HG03565 (cell line): ENCODE measurements around the gene PPP1R18.
"Not testable (repeated sequence)": the region's sequence is repeated elsewhere in the genome, so short reads cannot be mapped to it uniquely, and the experiment has no call there.

ENCODE experiments used
- ATAC-seq: cut with Tn5 transposase; IDR thresholded peaks from one replicate; pipeline ENCODE4 v1.9.1; 2021; ENCODE audit warnings: mild to moderate bottlenecking, moderate library complexity; ENCODE audit not compliant: unreplicated experiment

Gene PPP1R18

GRCh38 chr6:30719791-30720737, 33.6 kb upstream of the PPP1R18 start, which contains the start of gene TUBB:
TUBB (plus strand) TSS chr6:30720352; CDS start chr6:30720507, 155 bp downstream.
- peak; percentile 40 for ATAC-seq

DNA sequence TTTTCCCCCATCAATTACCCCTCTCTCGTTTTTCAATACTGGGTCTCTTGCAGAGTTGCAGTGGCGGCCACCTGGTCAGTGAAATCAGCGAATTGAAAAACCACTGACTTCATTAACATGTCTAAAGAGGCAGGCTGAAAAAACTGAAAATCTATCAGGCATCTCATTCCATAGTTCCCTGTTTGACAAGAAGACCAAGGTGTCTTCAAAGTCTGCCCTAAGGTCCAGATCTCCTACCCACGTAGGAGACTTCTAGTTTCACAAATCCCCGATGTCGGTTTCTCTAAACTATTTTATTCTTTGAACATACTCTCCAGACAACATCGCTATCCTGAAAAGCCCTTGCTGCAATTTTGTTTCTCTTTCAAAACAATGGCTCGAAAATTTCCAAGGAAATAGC, 32.9 kb upstream of the PPP1R18 start:
- no peak for ATAC-seq

DNA sequence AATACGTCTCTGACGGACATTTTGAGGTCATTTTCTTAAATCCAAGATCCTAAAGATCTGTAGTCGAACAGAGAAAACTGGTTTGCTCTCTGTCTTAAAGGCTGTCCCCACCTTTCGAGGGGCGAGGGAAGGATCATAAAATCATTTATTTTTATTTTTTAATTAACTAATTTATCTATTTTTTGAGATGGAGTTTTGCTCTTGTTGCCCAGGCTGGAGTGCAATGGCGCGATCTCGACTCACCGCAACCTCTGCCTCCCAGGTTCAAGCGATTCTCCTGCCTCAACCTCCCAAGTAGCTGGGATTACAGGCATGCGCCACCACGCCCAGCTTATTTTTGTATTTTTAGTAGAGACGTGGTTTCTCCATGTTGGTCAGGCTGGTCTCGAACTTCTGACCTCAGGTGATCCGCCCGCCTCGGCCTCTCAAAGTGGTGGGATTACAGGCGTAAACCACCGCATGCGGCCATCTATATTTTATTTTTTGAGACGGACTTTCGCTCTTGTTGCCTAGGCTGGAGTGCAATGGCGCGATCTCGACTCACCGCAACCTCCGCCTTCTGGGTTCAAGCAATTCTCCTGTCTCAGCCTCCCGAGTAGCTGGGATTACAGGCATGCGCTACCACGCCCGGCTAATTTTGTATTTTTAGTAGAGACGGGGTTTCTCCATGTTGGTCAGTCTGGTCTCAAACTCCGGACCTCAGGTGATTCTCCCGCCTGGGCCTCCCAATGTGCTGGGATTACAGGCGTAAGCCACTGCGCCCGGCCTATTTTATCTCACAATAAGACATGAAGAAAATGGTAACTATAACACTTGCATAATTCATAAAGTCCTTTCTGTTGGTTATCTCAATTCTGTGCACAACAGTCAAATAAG, 31.6 kb upstream of the PPP1R18 start:
- ATAC-seq, result not testable (repeated sequence)

- ATAC-seq, result peak; percentile 56
These were observed 30.8 kb upstream of the PPP1R18 start, which contains the start of gene MDC1 for GRCh38 chr6:30717129-30717844. MDC1 (minus strand) TSS chr6:30717281; CDS start chr6:30715175, 2,106 bp downstream.

GRCh38 chr6:30716879-30717128, 30.4 kb upstream of the PPP1R18 start:
- ATAC-seq, result no peak

GRCh38 chr6:30714263-30714662, 27.8 kb upstream of the PPP1R18 start:
- ATAC-seq, result no peak

GRCh38 chr6:30712441-30712945, 26.0 kb upstream of the PPP1R18 start:
- no peak for ATAC-seq

GRCh38 chr6:30711758-30712380, 25.4 kb upstream of the PPP1R18 start:
- no peak for ATAC-seq

- ATAC-seq, result no peak
These were observed 22.8 kb upstream of the PPP1R18 start for GRCh38 chr6:30709101-30709868.

- ATAC-seq, result no peak
These were observed 20.9 kb upstream of the PPP1R18 start for GRCh38 chr6:30707281-30707850.

- no peak for ATAC-seq
These were observed 19.2 kb upstream of the PPP1R18 start for GRCh38 chr6:30705620-30706019.

- ATAC-seq, result no peak
These were observed 17.4 kb upstream of the PPP1R18 start for GRCh38 chr6:30703821-30704220.

DNA sequence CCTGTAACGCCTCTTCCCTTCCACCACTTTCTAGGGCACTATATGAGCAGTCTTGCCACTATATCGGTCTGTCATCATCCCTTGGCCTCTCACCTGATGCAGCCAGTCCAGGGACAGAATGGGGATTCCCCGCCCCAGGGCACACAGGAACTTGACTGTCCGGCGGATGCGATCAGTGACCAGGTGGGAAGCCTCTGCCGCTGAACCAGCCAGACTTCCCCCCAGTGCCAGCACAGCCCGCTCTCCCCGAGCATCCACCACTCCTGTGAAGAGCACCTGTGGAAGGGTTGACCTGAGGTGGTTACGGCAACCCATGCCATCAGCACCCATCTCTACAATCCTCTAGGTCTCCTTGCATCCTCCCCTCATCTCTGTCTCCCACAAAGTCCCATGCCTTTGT, 16.6 kb upstream of the PPP1R18 start:
- no peak for ATAC-seq

DNA sequence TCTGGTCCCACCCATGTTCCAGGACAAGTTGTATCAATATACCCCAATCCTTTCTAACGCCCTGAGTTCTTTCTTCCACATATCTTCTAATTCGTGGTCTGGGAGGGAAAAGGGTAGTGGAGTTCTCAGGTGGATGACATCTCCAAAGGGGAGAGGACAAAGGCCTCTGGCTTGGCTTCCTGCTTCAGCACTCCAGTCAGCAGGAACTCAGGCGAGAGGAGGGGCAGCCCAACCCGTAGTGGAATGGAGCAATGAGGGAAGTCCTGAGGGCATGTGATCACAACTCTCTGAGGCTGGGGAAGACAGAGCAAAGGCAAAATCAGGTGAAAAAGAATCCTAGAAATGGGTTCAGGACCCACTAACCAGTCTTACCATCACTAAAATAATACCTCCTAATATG, 13.9 kb upstream of the PPP1R18 start:
- ATAC-seq, result no peak

- no peak for ATAC-seq
These were observed 10.0 kb upstream of the PPP1R18 start for GRCh38 chr6:30696432-30696831.

GRCh38 chr6:30691208-30691847, 4.9 kb upstream of the PPP1R18 start:
- no peak for ATAC-seq

DNA sequence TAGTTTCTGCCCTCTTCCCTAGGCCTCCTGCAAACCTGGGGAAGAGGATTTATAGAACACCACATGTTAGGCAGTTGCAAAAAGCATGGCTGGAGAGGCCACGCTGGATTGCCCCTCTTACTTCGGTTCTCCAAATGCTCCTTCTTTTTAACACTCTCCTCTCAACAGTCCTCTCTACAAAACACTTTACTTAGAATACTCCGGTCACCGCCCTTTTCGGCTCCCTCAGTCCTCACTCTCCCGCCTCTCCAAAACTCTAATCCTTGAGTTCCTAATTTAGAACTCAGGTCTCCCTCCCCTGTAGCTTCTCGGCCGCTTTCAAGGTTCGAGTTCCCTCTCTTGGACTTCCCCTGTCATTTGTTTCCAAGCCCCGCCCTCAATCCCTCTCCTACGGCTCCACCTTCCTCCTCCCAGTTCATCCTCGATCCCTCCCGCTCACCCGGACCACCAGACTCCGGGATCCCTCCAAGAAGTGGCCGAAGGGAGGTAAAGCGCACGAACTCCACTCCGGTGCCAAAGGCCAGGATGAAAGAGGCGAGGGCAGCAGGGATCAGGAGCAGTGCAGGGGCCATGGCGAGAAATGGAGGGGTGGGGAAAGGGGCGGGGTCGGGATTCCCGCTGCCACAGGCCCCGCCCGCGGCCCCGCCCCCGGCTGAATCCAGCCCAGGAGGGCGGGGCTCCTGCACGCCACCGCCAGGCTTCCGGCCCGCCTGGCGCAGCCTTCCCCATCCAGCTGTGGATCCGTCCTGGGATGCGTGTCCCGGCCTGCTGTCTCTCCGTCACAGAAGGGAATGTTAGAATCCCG, 4.2 kb upstream of the PPP1R18 start, which contains the start of gene NRM:
Gene NRM, minus strand, starts transcription at position 582 of the 805 bp plus-strand sequence. Its CDS starts 10 bp downstream, at position 572.
- ATAC-seq, result no peak

- no peak for ATAC-seq
These were observed 3.5 kb upstream of the PPP1R18 start for GRCh38 chr6:30689985-30690384.
